HL-60 (cell line): ENCODE results near the gene TJP1.

Experiments
- CTCF ChIP-seq: IDR thresholded peaks from one replicate; pipeline ENCODE4 v1.5.1; 2011; ENCODE audit warnings: low read length, control low read depth, inconsistent platforms; ENCODE audit not compliant: insufficient read depth
- GABPA ChIP-seq: IDR thresholded peaks from 2 replicates; pipeline ENCODE4 v1.6.1; 2012; ENCODE audit warnings: low read depth
- POLR2AphosphoS5 ChIP-seq: IDR thresholded peaks from 2 replicates; pipeline ENCODE4 v1.6.1; 2012; ENCODE audit warnings: low read depth
- REST ChIP-seq: IDR thresholded peaks from 2 replicates; pipeline ENCODE4 v1.6.1; 2012; ENCODE audit warnings: low read depth; ENCODE audit not compliant: insufficient replicate concordance

GRCh38 chr15:29805708-29806104, 16.6 kb downstream of the TJP1 start:
- TF ChIP-seq REST (no peak), POLR2AphosphoS5 (no peak), CTCF (no peak), GABPA (no peak)
